HEK293 (cell line): ENCODE results near the gene B3GALT5.

Experiments used
- CTCF ChIP-seq: fragments of 450-650 bp; formaldehyde crosslinking; IDR thresholded peaks from 2 replicates; pipeline ENCODE4 v1.5.1; 2016; ENCODE audit warnings: missing biosample characterization, missing genetic modification characterization
- MYNN ChIP-seq: fragments of 450-650 bp; formaldehyde crosslinking; IDR thresholded peaks from 2 replicates; pipeline ENCODE4 v1.5.1; 2016; ENCODE audit warnings: missing biosample characterization, missing genetic modification characterization, borderline replicate concordance
- SP2 ChIP-seq: fragments of 450-650 bp; formaldehyde crosslinking; IDR thresholded peaks from 2 replicates; pipeline ENCODE4 v1.5.1; 2016; ENCODE audit warnings: missing biosample characterization, missing genetic modification characterization
- TCF7L2 ChIP-seq: IDR thresholded peaks from 2 replicates; pipeline ENCODE4 v1.6.1; 2011; ENCODE audit warnings: low read depth, mild to moderate bottlenecking, inconsistent platforms, low read length, moderate library complexity, borderline replicate concordance
- ZBTB11 ChIP-seq: fragments of 450-650 bp; formaldehyde crosslinking; conservative IDR thresholded peaks from 2 replicates; pipeline ENCODE4 v1.5.1; 2016; ENCODE audit warnings: low read depth, missing biosample characterization, missing genetic modification characterization
- ZNF202 ChIP-seq: fragments of 450-650 bp; formaldehyde crosslinking; IDR thresholded peaks from 2 replicates; pipeline ENCODE4 v1.5.1; 2016; ENCODE audit warnings: missing biosample characterization, missing genetic modification characterization, borderline replicate concordance
- ZNF211 ChIP-seq: fragments of 450-650 bp; formaldehyde crosslinking; IDR thresholded peaks from 2 replicates; pipeline ENCODE4 v1.5.1; 2016; ENCODE audit warnings: low read depth, missing biosample characterization, missing genetic modification characterization
- ZNF239 ChIP-seq: fragments of 450-650 bp; formaldehyde crosslinking; IDR thresholded peaks from 2 replicates; pipeline ENCODE4 v1.5.1; 2016; ENCODE audit warnings: missing biosample characterization, missing genetic modification characterization
- ZNF274 ChIP-seq, 2 experiments: fragments of 200-500 bp in 1 of 2; fragments of 450-650 bp in 1 of 2; sonication (Bioruptor generic) in 1 of 2; formaldehyde crosslinking in 1 of 2; IDR thresholded peaks; 2 replicates each; pipeline versions ENCODE4 v1.5.1 to v1.6.1; 2014 to 2016; ENCODE audit warnings: borderline replicate concordance in 1 of 2, inconsistent platforms in 1 of 2, low read length in 1 of 2, missing biosample characterization in 1 of 2, missing genetic modification characterization in 1 of 2
- ZNF449 ChIP-seq: fragments of 450-650 bp; formaldehyde crosslinking; IDR thresholded peaks from 2 replicates; pipeline ENCODE4 v1.5.1; 2017; ENCODE audit warnings: missing biosample characterization, mild to moderate bottlenecking, missing genetic modification characterization, moderate library complexity
- ZNF521 ChIP-seq: fragments of 450-650 bp; formaldehyde crosslinking; IDR thresholded peaks from 2 replicates; pipeline ENCODE4 v1.5.1; 2017; ENCODE audit warnings: missing biosample characterization, mild to moderate bottlenecking, missing genetic modification characterization
- ZNF558 ChIP-seq: fragments of 450-650 bp; formaldehyde crosslinking; IDR thresholded peaks from 2 replicates; pipeline ENCODE4 v1.5.1; 2016; ENCODE audit warnings: missing biosample characterization, missing genetic modification characterization

GRCh38 chr21:39611551-39612190 lies 1.1 kb upstream of the B3GALT5 start:
- TF ChIP-seq MYNN (no peak), CTCF (no peak), ZNF274 (IDR thresholded peaks at IDR 0.05; ENCODE audit: low read length) (no peak), ZNF274 (tag by site-specific recombination; IDR thresholded peaks at IDR 0.05; ENCODE audit: borderline replicate concordance) (no peak), ZNF239 (tag by site-specific recombination) (no peak), ZNF211 (tag by site-specific recombination) (no peak), ZNF521 (tag by site-specific recombination) (no peak), ZNF202 (no peak), SP2 (tag by site-specific recombination) (no peak), ZNF449 (no peak), ZBTB11 (tag by site-specific recombination) (no peak), TCF7L2 (no peak), ZNF558 (tag by site-specific recombination) (no peak)
